Esophagus squamous epithelium (tissue), 4 donors: ENCODE measurements around the gene SFXN5.

Experiments used
- CTCF ChIP-seq, 6 experiments: fragments of 450-650 bp in 4 of 6; fragments of 200-600 bp in 2 of 6; sonication (generic) in 2 of 6; IDR thresholded peaks; one replicate each; pipeline ENCODE4 v1.5.1; 2016 to 2019; ENCODE audit warnings: antibody characterized with exemption in 6 of 6, mild to moderate bottlenecking in 4 of 6, moderate library complexity in 4 of 6
- POLR2A ChIP-seq, 4 donors: fragments of 450-650 bp; IDR thresholded peaks; one replicate each; pipeline ENCODE4 v1.6.1; 2017; ENCODE audit warnings: antibody characterized with exemption in 4 of 4, mild to moderate bottlenecking in 4 of 4, moderate library complexity in 3 of 4

GRCh38 chr2:72963423-72964145, 107.9 kb downstream of the SFXN5 start:
- no peak for TF ChIP-seq CTCF (IDR thresholded peaks at IDR 0.05)
- TF ChIP-seq POLR2A (IDR thresholded peaks at IDR 0.05), result no peak
